Stimulated activated CD8-positive, alpha-beta memory T cell treated with anti-CD3 and anti-CD28 coated beads, Interleukin-7, amount 100 ng/mL, for 1 hour (primary cell): ENCODE data around the gene WDR47.
"Not testable (repeated sequence)": the region's sequence is repeated elsewhere in the genome, so short reads cannot be mapped to it uniquely, and the experiment has no call there.

Source experiments
- DNase-seq, 2 donors: peaks; one replicate each; pipeline ENCODE4 v3.0.0-alpha.2; 2020; ENCODE audit warnings: low read depth in 2 of 2

WDR47 gene

DNA sequence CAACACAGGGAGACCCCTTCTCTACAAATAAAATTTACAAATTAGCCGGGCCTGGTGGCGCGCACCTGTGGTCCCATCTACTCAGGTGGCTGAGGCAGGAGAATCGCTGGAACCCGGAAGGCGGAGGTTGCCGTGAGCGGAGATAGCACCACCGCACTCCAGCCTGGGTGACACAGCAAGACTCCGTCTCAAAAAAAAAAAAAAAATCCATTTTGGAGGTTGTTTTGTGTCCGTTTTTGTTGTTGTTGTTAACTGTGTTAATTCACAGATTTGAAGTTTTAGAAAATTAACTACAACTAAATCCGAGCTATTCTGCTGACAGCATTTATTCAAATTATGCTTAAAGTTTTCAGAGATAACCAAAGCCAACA, 79.2 kb downstream of the WDR47 start:
- no peak for DNase-seq

GRCh38 chr1:108961752-108962486, 80.0 kb downstream of the WDR47 start:
- DNase-seq = no peak

- no peak for DNase-seq
Measured at GRCh38 chr1:108961198-108961597, 80.7 kb downstream of the WDR47 start.

DNA sequence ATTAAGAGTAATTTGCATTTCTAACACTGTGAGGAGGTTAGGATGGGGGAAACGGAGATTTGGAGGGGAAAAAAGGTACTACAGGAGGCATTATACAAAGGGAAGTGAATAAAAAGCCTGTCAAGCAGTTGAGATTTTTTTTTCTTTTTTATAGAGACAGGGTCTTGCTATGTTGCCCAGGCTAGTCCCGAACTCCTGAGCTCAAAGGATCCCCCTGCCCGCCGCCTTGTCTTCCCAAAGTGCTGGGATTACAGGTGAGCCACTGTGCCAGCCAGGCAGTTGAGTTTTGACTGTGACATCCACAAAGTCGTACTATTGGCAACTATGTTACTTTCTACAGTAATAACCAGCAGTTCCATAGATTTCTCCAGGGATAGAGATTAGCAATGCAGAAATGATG, 81.2 kb downstream of the WDR47 start:
- DNase-seq = no peak

GRCh38 chr1:108957888-108958287, 84.0 kb downstream of the WDR47 start:
- DNase-seq = no peak

GRCh38 chr1:108955881-108956280, 86.0 kb downstream of the WDR47 start:
- no peak for DNase-seq

GRCh38 chr1:108955111-108955510, 86.8 kb downstream of the WDR47 start:
- no peak for DNase-seq

DNA sequence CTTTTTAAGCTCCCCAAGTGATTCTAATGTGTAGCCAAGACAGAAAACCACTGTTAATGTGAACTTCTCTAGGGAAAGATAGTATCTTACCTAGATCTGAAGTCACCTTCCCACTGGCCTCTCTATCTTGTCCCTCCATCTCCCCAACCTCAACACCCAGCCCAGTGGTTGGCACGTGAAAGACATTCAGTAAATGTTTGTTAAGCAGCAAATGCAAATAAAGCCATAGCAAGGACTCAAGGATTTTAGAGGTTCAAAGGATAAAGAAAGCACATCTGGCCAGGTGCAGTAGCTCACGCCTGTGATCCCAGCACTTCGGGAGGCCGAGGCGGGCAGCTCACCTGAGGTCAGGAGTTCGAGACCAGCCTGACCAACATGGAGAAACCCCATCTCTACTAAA, 88.5 kb downstream of the WDR47 start:
- DNase-seq = no peak

DNA sequence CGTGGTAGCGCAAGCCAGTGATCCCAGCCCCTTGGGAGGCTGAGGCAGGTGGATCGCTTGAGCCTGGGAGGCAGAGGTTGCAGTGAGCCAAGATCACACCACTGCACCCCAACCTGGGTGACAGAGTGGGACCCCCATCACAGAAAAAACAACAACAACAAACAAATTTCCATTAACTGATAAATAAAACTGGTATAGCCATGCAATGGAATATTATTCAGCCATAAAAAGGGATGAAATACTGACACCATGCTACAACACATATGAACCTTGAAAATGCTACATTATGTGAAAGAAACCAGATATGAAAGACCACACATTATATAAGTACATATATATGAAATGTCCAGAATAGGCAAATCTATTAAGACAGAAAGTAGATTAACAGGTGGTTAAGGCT, 90.7 kb downstream of the WDR47 start:
- no peak for DNase-seq

GRCh38 chr1:108949044-108949443, 92.9 kb downstream of the WDR47 start:
- DNase-seq = no peak

GRCh38 chr1:108947871-108948525, 93.9 kb downstream of the WDR47 start:
- DNase-seq = no peak

DNA sequence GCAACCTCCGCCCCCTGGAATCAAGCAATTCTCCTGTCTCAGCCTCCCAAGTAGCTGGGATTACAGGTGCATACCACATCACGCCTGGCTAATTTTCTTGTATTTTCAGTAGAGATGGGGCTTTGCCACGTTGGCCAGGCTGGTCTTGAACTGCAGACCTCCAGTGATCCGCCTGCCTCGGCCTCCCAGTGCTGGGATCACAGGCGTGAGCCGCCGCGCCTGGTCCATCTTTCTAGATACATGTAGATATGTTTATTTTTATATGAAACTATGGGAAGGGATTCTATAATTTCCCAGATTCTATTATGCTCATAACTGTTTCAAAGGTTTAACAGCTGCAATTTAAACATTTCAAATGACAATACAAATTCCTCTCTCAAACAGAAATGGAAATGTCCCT, 105.7 kb downstream of the WDR47 start:
- no peak for DNase-seq

- DNase-seq = no peak
Measured at GRCh38 chr1:108933944-108934343, 108.0 kb downstream of the WDR47 start.

GRCh38 chr1:108927565-108927964, 114.3 kb downstream of the WDR47 start:
- DNase-seq = not testable (repeated sequence)

- DNase-seq = no peak
Measured at GRCh38 chr1:108925920-108926319, 116.0 kb downstream of the WDR47 start.
